ENCODE measurements around the gene AP3S2. TPM values are rescaled to one million over a fixed set of nuclear protein-coding genes. Genes with fewer than 3 reads are reported as not detected.

Gene AP3S2
- total RNA-seq, 1 donor = 73.0 TPM

DNA sequence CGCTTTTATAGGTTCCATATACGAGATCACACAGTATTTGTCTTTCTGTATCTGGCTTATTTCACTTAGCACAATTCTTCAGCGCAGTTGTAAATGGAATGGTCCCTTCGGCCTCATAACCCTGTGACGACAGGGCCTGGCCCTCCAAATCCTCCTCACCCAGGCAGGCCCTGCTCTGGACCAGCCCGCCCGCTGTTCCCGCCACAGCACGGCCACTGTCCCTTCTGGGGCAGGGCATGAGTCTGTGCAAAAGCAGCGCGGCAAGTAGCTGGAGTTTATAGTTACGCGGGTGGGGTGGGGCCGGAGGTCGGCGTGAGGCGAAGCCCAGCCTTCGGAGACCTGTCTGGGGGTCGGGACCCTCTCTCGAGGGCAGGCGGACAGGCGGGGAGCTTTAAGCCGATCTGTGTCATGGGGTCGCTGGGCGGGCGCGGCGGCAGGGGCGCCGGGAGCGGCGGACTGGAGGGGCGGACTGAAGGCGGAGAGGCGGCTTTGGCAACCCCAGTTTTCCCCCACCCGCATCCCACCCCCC is 18.4 kb upstream of the AP3S2 start:
- H3K4me3 ChIP-seq (ENCODE audit: low read depth, low read length) = peak overlapping the region; percentile 78
- peak; percentile 53 for DNase-seq (ENCODE audit: low read depth)
- TF ChIP-seq, protein P1, sequence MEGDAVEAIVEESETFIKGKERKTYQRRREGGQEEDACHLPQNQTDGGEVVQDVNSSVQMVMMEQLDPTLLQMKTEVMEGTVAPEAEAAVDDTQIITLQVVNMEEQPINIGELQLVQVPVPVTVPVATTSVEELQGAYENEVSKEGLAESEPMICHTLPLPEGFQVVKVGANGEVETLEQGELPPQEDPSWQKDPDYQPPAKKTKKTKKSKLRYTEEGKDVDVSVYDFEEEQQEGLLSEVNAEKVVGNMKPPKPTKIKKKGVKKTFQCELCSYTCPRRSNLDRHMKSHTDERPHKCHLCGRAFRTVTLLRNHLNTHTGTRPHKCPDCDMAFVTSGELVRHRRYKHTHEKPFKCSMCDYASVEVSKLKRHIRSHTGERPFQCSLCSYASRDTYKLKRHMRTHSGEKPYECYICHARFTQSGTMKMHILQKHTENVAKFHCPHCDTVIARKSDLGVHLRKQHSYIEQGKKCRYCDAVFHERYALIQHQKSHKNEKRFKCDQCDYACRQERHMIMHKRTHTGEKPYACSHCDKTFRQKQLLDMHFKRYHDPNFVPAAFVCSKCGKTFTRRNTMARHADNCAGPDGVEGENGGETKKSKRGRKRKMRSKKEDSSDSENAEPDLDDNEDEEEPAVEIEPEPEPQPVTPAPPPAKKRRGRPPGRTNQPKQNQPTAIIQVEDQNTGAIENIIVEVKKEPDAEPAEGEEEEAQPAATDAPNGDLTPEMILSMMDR (IDR thresholded peaks at IDR 0.05; ENCODE audit: insufficient read depth, low read depth, low read length) = no peak

DNA sequence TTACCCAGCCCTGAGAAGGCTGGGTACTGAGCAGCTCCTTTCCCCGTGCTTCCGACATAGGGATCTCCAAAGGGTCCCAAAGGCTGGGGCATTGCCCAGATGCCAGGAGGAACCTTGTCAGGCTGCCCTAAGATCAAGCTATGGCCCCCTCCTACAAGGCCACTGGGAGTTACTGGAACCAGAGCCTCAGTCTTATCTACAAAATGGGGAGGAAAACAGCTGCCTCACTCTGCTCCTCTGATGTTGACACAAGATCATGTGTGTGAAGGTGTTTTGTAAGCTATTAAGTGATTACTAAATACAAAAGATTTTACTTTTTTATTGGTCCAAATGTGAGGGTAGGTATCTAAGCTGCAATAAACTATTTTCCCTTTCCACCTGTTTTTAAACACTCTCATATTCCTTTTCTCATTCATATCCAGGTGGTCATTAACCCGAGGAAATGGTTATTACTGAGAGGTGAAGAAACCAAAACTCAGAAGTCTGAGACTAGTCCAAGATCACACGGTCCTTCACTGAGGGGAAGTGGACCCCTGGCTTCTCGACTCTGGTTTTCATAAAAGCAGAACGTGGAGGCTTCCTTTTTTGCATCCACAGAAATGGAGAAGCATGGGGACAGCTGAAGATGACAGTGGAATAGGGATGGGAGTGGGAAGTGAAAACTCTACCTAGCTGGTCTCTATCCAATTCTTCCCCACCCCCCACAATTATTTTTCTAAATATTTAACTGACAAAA is 17.3 kb upstream of the AP3S2 start:
- TF ChIP-seq, protein P1 (IDR thresholded peaks at IDR 0.05; ENCODE audit: insufficient read depth, low read depth, low read length) = no peak
- no peak overlapping the region for H3K4me3 ChIP-seq (ENCODE audit: low read depth, low read length)
- DNase-seq (ENCODE audit: low read depth) = no peak

DNA sequence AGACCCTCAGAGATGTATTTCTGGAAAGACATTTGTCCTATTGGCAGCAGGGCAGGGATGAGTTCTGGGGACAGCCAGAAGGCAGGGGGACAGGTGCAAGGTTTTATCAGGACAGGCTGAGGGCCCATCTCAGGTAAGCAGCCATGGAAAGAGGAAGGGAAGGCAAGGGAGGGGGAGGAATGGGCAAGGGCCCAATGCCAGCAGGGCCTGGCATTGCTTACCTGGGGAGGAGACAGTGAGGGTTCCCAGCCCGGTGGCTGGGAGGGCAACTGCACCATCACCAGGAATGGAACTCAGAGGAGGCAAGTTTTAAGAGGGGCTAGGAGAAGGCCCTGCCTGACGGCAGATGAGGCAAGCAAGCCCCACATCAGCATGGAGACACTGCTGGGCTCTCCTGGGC is 15.8 kb upstream of the AP3S2 start:
- DNase-seq (ENCODE audit: low read depth) = no peak
- TF ChIP-seq, protein P1 (IDR thresholded peaks at IDR 0.05; ENCODE audit: insufficient read depth, low read depth, low read length) = no peak
- no peak overlapping the region for H3K4me3 ChIP-seq (ENCODE audit: low read depth, low read length)

DNA sequence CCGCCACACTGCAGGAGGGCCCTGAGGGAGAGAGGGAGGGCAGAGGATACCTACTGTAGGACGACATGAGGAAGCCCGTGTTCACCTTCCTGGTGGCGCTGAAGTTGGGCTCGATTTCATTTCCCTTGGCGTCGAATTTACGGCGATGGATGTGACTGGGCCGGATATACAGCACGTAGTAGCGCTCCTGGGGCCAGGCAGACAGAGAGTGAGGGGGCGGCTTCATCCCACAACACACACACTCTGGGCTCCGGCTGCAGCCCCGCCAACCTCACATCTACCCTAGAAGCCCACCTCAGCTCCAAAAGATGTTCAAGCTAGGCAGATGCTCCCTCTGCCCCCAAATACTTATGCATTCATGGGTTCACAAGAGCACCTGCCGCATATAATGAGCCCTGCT is 14.4 kb upstream of the AP3S2 start:
- TF ChIP-seq, protein P1 (IDR thresholded peaks at IDR 0.05; ENCODE audit: insufficient read depth, low read depth, low read length) = no peak
- no peak overlapping the region for H3K4me3 ChIP-seq (ENCODE audit: low read depth, low read length)
- no peak for DNase-seq (ENCODE audit: low read depth)

DNA sequence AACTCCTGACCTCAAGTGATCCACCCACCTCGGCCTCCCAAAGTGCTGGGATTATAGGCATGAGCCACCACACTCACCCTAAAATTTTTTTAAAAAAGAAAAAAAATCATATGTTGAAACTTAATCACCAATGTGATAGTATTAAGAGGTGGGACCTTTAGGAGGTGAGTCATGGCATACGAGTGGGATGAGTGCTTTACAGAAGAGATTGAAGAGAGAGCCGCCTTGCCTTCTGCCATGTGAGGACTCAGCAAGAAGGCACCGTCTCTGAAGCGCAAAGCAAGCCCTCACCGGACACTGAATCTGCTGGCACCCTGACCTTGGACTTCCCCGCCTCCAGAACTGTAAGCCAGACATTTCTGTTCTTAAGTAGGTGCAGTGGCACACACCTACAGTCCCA is 13.5 kb upstream of the AP3S2 start:
- H3K4me3 ChIP-seq (ENCODE audit: low read depth, low read length) = no peak overlapping the region
- no peak for DNase-seq (ENCODE audit: low read depth)
- TF ChIP-seq, protein P1 (IDR thresholded peaks at IDR 0.05; ENCODE audit: insufficient read depth, low read depth, low read length) = no peak

DNA sequence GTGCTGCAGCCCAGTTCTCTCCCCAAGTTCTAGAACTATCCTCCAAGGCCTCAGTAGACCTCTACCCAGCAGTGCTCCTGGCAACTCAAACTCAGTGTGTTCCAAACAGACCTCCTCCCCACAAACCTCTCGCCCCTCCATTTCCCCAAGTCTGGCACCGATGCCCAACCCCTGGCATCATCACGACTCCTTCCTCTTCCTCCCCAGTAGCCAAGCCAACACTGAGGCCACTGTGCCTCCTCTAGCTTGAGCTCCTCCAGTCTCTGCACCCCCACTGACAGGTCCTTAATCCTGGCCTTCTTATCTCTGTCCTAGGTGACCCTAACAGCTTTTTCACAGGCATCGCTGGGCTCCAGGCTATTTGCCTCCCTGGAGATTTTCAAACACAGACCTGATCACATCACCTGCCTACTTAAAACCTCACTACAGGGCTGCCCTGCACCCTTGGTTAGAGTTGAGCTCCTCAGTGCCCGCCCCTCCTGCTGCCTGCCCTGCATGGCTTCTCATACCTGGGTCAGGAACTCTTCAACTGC is 12.1 kb upstream of the AP3S2 start:
- DNase-seq (ENCODE audit: low read depth) = no peak
- TF ChIP-seq, protein P1 (IDR thresholded peaks at IDR 0.05; ENCODE audit: insufficient read depth, low read depth, low read length) = no peak

More for the DNA sequence above, 12.1 kb upstream of the AP3S2 start:
- H3K4me3 ChIP-seq (ENCODE audit: low read depth, low read length) = no peak overlapping the region
